Measurements from ENCODE around the gene TAB2.

Gene TAB2

DNA sequence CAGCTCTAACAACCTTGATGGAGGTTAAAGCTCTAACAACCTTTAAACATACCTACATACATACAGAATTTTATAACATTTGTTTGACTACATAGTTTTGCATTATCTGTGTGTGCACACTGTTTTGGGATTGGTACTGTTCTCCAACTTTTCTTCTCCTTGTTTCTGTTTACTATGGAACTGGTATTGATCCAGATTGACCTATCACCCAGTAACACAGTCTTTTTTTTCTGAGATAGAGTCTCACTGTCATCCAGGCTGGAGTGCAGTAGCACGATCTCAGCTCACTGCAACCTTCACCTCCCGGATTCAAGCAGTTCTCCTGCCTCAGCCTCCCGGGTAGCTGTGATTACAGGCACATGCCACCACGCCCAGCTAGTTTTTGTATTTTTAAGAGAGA lies 65.9 kb downstream of the TAB2 start:
- no peak for TF ChIP-seq ZNF70 (CRISPR knock-in tag; IDR thresholded peaks at IDR 0.05)
- no peak for TF ChIP-seq TOX (CRISPR knock-in tag; IDR thresholded peaks at IDR 0.05; ENCODE audit: borderline replicate concordance)
- no peak for TF ChIP-seq ZFP3 (CRISPR knock-in tag; IDR thresholded peaks at IDR 0.05)
- TF ChIP-seq RARB (CRISPR knock-in tag; IDR thresholded peaks at IDR 0.05) = no peak
- TF ChIP-seq, protein P1, sequence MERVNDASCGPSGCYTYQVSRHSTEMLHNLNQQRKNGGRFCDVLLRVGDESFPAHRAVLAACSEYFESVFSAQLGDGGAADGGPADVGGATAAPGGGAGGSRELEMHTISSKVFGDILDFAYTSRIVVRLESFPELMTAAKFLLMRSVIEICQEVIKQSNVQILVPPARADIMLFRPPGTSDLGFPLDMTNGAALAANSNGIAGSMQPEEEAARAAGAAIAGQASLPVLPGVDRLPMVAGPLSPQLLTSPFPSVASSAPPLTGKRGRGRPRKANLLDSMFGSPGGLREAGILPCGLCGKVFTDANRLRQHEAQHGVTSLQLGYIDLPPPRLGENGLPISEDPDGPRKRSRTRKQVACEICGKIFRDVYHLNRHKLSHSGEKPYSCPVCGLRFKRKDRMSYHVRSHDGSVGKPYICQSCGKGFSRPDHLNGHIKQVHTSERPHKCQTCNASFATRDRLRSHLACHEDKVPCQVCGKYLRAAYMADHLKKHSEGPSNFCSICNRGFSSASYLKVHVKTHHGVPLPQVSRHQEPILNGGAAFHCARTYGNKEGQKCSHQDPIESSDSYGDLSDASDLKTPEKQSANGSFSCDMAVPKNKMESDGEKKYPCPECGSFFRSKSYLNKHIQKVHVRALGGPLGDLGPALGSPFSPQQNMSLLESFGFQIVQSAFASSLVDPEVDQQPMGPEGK (CRISPR knock-in tag; IDR thresholded peaks at IDR 0.05; ENCODE audit: borderline replicate concordance) = no peak
- no peak for TF ChIP-seq ZC3H10 (CRISPR knock-in tag; IDR thresholded peaks at IDR 0.05)
- TF ChIP-seq SNAI2 (CRISPR knock-in tag; IDR thresholded peaks at IDR 0.05) = no peak
- TF ChIP-seq GLIS3 (CRISPR knock-in tag; IDR thresholded peaks at IDR 0.05) = no peak
- no peak for TF ChIP-seq OSR1 (CRISPR knock-in tag; IDR thresholded peaks at IDR 0.05)
- TF ChIP-seq ESRRG (CRISPR knock-in tag; IDR thresholded peaks at IDR 0.05) = no peak
- TF ChIP-seq, protein P2, sequence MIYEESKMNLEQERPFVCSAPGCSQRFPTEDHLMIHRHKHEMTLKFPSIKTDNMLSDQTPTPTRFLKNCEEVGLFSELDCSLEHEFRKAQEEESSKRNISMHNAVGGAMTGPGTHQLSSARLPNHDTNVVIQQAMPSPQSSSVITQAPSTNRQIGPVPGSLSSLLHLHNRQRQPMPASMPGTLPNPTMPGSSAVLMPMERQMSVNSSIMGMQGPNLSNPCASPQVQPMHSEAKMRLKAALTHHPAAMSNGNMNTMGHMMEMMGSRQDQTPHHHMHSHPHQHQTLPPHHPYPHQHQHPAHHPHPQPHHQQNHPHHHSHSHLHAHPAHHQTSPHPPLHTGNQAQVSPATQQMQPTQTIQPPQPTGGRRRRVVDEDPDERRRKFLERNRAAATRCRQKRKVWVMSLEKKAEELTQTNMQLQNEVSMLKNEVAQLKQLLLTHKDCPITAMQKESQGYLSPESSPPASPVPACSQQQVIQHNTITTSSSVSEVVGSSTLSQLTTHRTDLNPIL (CRISPR knock-in tag; IDR thresholded peaks at IDR 0.05; ENCODE audit: low read depth) = no peak
- TF ChIP-seq ISL1 (CRISPR knock-in tag; IDR thresholded peaks at IDR 0.05) = no peak
- TF ChIP-seq ARNTL (CRISPR knock-in tag; IDR thresholded peaks at IDR 0.05; ENCODE audit: borderline replicate concordance, low read depth) = no peak
- TF ChIP-seq TCF4 (CRISPR knock-in tag; IDR thresholded peaks at IDR 0.05; ENCODE audit: borderline replicate concordance) = no peak
- no peak for TF ChIP-seq ZNF565 (CRISPR knock-in tag; conservative IDR thresholded peaks at IDR 0.05; ENCODE audit: low read depth)
- TF ChIP-seq ZNF8 (CRISPR knock-in tag; IDR thresholded peaks at IDR 0.05) = no peak
- no peak for TF ChIP-seq BACH2 (CRISPR knock-in tag; IDR thresholded peaks at IDR 0.05; ENCODE audit: borderline replicate concordance)
- TF ChIP-seq, protein P3, sequence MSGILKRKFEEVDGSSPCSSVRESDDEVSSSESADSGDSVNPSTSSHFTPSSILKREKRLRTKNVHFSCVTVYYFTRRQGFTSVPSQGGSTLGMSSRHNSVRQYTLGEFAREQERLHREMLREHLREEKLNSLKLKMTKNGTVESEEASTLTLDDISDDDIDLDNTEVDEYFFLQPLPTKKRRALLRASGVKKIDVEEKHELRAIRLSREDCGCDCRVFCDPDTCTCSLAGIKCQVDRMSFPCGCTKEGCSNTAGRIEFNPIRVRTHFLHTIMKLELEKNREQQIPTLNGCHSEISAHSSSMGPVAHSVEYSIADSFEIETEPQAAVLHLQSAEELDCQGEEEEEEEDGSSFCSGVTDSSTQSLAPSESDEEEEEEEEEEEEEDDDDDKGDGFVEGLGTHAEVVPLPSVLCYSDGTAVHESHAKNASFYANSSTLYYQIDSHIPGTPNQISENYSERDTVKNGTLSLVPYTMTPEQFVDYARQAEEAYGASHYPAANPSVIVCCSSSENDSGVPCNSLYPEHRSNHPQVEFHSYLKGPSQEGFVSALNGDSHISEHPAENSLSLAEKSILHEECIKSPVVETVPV (CRISPR knock-in tag; IDR thresholded peaks at IDR 0.05) = no peak
- TF ChIP-seq, protein P4, sequence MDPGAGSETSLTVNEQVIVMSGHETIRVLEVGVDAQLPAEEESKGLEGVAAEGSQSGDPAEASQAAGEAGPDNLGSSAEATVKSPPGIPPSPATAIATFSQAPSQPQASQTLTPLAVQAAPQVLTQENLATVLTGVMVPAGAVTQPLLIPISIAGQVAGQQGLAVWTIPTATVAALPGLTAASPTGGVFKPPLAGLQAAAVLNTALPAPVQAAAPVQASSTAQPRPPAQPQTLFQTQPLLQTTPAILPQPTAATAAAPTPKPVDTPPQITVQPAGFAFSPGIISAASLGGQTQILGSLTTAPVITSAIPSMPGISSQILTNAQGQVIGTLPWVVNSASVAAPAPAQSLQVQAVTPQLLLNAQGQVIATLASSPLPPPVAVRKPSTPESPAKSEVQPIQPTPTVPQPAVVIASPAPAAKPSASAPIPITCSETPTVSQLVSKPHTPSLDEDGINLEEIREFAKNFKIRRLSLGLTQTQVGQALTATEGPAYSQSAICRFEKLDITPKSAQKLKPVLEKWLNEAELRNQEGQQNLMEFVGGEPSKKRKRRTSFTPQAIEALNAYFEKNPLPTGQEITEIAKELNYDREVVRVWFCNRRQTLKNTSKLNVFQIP (CRISPR knock-in tag; IDR thresholded peaks at IDR 0.05; ENCODE audit: borderline replicate concordance, low read depth) = no peak
- no peak for TF ChIP-seq PPARA (CRISPR knock-in tag; IDR thresholded peaks at IDR 0.05; ENCODE audit: borderline replicate concordance)
- no peak for ATAC-seq

DNA sequence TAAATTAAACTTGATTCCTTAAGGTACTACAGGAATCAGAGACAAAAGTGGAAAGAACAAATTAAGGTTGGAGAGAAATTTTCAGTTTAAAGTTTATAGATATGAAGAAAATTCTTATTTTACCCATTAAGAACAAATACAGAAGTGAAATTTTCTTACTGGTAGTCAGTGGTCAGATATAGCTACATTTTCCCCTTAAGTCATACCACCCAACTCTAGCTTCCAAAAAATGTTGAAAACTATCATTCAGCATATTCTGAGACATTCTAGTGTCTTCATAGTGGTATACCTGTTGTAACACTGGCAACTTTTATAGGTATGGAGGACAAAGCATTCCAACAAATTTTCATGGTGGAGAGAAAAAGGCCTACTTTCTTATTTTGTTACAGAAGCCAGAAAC lies 67.0 kb downstream of the TAB2 start:
- ATAC-seq = no peak

More for the DNA sequence above, 67.0 kb downstream of the TAB2 start:
- TF ChIP-seq RARB (CRISPR knock-in tag; IDR thresholded peaks at IDR 0.05) (no peak), BACH2 (CRISPR knock-in tag; IDR thresholded peaks at IDR 0.05; ENCODE audit: borderline replicate concordance) (no peak), CSDC2 (CRISPR knock-in tag; IDR thresholded peaks at IDR 0.05) (no peak), TOX (CRISPR knock-in tag; IDR thresholded peaks at IDR 0.05; ENCODE audit: borderline replicate concordance) (no peak), PPARA (CRISPR knock-in tag; IDR thresholded peaks at IDR 0.05; ENCODE audit: borderline replicate concordance) (no peak), ZNF70 (CRISPR knock-in tag; IDR thresholded peaks at IDR 0.05) (no peak), GLIS3 (CRISPR knock-in tag; IDR thresholded peaks at IDR 0.05) (no peak)
- TF ChIP-seq, protein P5, sequence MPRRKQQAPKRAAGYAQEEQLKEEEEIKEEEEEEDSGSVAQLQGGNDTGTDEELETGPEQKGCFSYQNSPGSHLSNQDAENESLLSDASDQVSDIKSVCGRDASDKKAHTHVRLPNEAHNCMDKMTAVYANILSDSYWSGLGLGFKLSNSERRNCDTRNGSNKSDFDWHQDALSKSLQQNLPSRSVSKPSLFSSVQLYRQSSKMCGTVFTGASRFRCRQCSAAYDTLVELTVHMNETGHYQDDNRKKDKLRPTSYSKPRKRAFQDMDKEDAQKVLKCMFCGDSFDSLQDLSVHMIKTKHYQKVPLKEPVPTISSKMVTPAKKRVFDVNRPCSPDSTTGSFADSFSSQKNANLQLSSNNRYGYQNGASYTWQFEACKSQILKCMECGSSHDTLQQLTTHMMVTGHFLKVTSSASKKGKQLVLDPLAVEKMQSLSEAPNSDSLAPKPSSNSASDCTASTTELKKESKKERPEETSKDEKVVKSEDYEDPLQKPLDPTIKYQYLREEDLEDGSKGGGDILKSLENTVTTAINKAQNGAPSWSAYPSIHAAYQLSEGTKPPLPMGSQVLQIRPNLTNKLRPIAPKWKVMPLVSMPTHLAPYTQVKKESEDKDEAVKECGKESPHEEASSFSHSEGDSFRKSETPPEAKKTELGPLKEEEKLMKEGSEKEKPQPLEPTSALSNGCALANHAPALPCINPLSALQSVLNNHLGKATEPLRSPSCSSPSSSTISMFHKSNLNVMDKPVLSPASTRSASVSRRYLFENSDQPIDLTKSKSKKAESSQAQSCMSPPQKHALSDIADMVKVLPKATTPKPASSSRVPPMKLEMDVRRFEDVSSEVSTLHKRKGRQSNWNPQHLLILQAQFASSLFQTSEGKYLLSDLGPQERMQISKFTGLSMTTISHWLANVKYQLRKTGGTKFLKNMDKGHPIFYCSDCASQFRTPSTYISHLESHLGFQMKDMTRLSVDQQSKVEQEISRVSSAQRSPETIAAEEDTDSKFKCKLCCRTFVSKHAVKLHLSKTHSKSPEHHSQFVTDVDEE (CRISPR knock-in tag; IDR thresholded peaks at IDR 0.05) = no peak

Data from SK-N-SH treated with all-trans-retinoic acid at 6 μM for 48 hours (cell line).